Stimulated activated CD4-positive, alpha-beta T cell treated with anti-CD3 and anti-CD28 coated beads, Interleukin-1b, Interleukin-23, amount 100 ng/mL, for 24 hours (primary cell): Measurements from ENCODE around the gene PRKCSH.
"Not testable (repeated sequence)": the region's sequence is repeated elsewhere in the genome, so short reads cannot be mapped to it uniquely, and the experiment has no call there.

Experiments used
- DNase-seq, 4 experiments: peaks; one replicate each; pipeline ENCODE4 v3.0.0-alpha.2; 2020; ENCODE audit warnings: low read depth in 4 of 4, low spot score in 1 of 4

The PRKCSH gene

GRCh38 chr19:11448410-11448809 lies 13.0 kb downstream of the PRKCSH start:
- no peak for DNase-seq

- no peak for DNase-seq
These were observed 13.6 kb downstream of the PRKCSH start for GRCh38 chr19:11448923-11449554.

GRCh38 chr19:11450570-11451326 lies 15.3 kb downstream of the PRKCSH start:
- no peak for DNase-seq

GRCh38 chr19:11451327-11451870 lies 16.0 kb downstream of the PRKCSH start:
- DNase-seq = no peak

- no peak for DNase-seq
These were observed 16.6 kb downstream of the PRKCSH start for GRCh38 chr19:11451871-11452619.

GRCh38 chr19:11452620-11453310 lies 17.3 kb downstream of the PRKCSH start:
- no peak for DNase-seq

GRCh38 chr19:11453468-11454341 lies 18.3 kb downstream of the PRKCSH start:
- DNase-seq = no peak

- DNase-seq = not testable (repeated sequence)
These were observed 19.8 kb downstream of the PRKCSH start for GRCh38 chr19:11455233-11455554.

GRCh38 chr19:11456659-11457058 lies 21.2 kb downstream of the PRKCSH start:
- DNase-seq = no peak

GRCh38 chr19:11457115-11457514 lies 21.7 kb downstream of the PRKCSH start:
- DNase-seq = no peak

- DNase-seq = no peak
These were observed 22.4 kb downstream of the PRKCSH start for GRCh38 chr19:11457831-11458230.

- DNase-seq = no peak
These were observed 22.9 kb downstream of the PRKCSH start for GRCh38 chr19:11458236-11458900.

GRCh38 chr19:11458912-11459311 lies 23.5 kb downstream of the PRKCSH start:
- not testable (repeated sequence) for DNase-seq

GRCh38 chr19:11460207-11460606 lies 24.8 kb downstream of the PRKCSH start:
- DNase-seq = no peak

- no peak for DNase-seq
These were observed 26.0 kb downstream of the PRKCSH start for GRCh38 chr19:11461453-11461852.

- no peak for DNase-seq
These were observed 28.0 kb downstream of the PRKCSH start for GRCh38 chr19:11463391-11463790.

- no peak for DNase-seq
These were observed 29.2 kb downstream of the PRKCSH start for GRCh38 chr19:11464333-11465265.

GRCh38 chr19:11465600-11465999 lies 30.2 kb downstream of the PRKCSH start:
- no peak for DNase-seq
